Chondrocyte (in vitro differentiated cells): ENCODE results near the gene SOX18. TPM values are rescaled to one million over a fixed set of nuclear protein-coding genes. Genes with fewer than 3 reads are reported as not detected.
A peak's percentile ranks its signal among the peaks of the same experiment; 100 is the strongest.

Experiments used
- DNase-seq: peaks from one replicate; pipeline ENCODE4 v3.0.0; 2021; ENCODE audit warnings: mixed read lengths, low spot score
- H3K27ac Mint-ChIP-seq: one replicate; pipeline ENCODE4 v1.8.0; 2021; ENCODE audit warnings: mild to moderate bottlenecking, moderate library complexity, mixed read lengths; ENCODE audit not compliant: unreplicated experiment
- H3K27me3 Mint-ChIP-seq: 2 replicates; pipeline ENCODE4 v1.8.0; 2021; ENCODE audit warnings: low read depth, mixed read lengths
- H3K36me3 Mint-ChIP-seq: 2 replicates; pipeline ENCODE4 v1.8.0; 2021; ENCODE audit warnings: low read depth, mixed read lengths
- H3K4me1 Mint-ChIP-seq: 2 replicates; pipeline ENCODE4 v1.8.0; 2021; ENCODE audit warnings: low read depth, mild to moderate bottlenecking, mixed read lengths
- H3K4me3 Mint-ChIP-seq: one replicate; pipeline ENCODE4 v1.8.0; 2021; ENCODE audit warnings: mild to moderate bottlenecking, moderate library complexity, mixed read lengths; ENCODE audit not compliant: unreplicated experiment
- H3K9me3 Mint-ChIP-seq: 2 replicates; pipeline ENCODE4 v1.8.0; 2021; ENCODE audit warnings: low read depth, mixed read lengths
- CTCF ChIP-seq: fragments of 200-600 bp; sonication (generic); IDR thresholded peaks from 2 replicates; pipeline ENCODE4 v1.5.0; 2021; ENCODE audit warnings: antibody characterized with exemption, mild to moderate bottlenecking, moderate library complexity
- total RNA-seq: library from RNA; stranded (reverse); gene quantifications from 3 replicates; pipeline ENCODE4 v1.2.1, GENCODE V29; 2021

SOX18 gene
- total RNA-seq, 1 donor from 2014 or later = 2.3 TPM

- Mint-ChIP-seq H3K27me3 (peaks cover 2% of the 10 kb centered on the region), H3K4me3 (peak within 1 kb of the TSS; percentile 79), H3K27ac (peak within 1 kb of the TSS; percentile 36), H3K4me1 (peaks cover 32% of the 10 kb centered on the region), H3K9me3 (no peaks in the 10 kb centered on the region), H3K36me3 (no peaks in the 10 kb centered on the region)
- TF ChIP-seq CTCF = no peak
- no peak for DNase-seq
These were observed 30.0 kb upstream of the SOX18 start, which contains the start of gene RGS19 for GRCh38 chr20:64079273-64080012. RGS19 (minus strand) TSS chr20:64079518; CDS start chr20:64076886, 2,632 bp downstream.

GRCh38 chr20:64078934-64079272 lies 29.5 kb upstream of the SOX18 start:
- Mint-ChIP-seq H3K36me3 (no peaks in the 10 kb centered on the region), H3K27me3 (no peaks in the 10 kb centered on the region), H3K9me3 (no peaks in the 10 kb centered on the region), H3K27ac (no peak overlapping the region), H3K4me3 (peak overlapping the region; percentile 79), H3K4me1 (peaks cover 28% of the 10 kb centered on the region)
- DNase-seq = no peak
- no peak for TF ChIP-seq CTCF

GRCh38 chr20:64077876-64078551 lies 28.6 kb upstream of the SOX18 start:
- peaks cover 25% of the 10 kb centered on the region for H3K4me1 Mint-ChIP-seq
- H3K36me3 Mint-ChIP-seq = no peaks in the 10 kb centered on the region
- no peak overlapping the region for H3K27ac Mint-ChIP-seq
- no peak for DNase-seq
- H3K27me3 Mint-ChIP-seq = no peaks in the 10 kb centered on the region
- H3K9me3 Mint-ChIP-seq = no peaks in the 10 kb centered on the region
- no peak overlapping the region for H3K4me3 Mint-ChIP-seq
- no peak for TF ChIP-seq CTCF

GRCh38 chr20:64077541-64077875 lies 28.1 kb upstream of the SOX18 start:
- Mint-ChIP-seq H3K36me3 (no peaks in the 10 kb centered on the region), H3K4me3 (no peak overlapping the region), H3K9me3 (no peaks in the 10 kb centered on the region), H3K4me1 (peaks cover 24% of the 10 kb centered on the region), H3K27me3 (no peaks in the 10 kb centered on the region), H3K27ac (no peak overlapping the region)
- no peak for DNase-seq
- TF ChIP-seq CTCF = no peak

- H3K27me3 Mint-ChIP-seq = no peaks in the 10 kb centered on the region
- H3K4me1 Mint-ChIP-seq = peaks cover 22% of the 10 kb centered on the region
- H3K36me3 Mint-ChIP-seq = no peaks in the 10 kb centered on the region
- no peak for TF ChIP-seq CTCF
- no peaks in the 10 kb centered on the region for H3K9me3 Mint-ChIP-seq
- no peak overlapping the region for H3K27ac Mint-ChIP-seq
- DNase-seq = no peak
- no peak overlapping the region for H3K4me3 Mint-ChIP-seq
These were observed 27.7 kb upstream of the SOX18 start for GRCh38 chr20:64077094-64077493.
